HepG2 (cell line): ENCODE measurements around the gene ACSS1. TPM values are rescaled to one million over a fixed set of nuclear protein-coding genes. Genes with fewer than 3 reads are reported as not detected.
A peak's percentile ranks its signal among the peaks of the same experiment; 100 is the strongest.

ENCODE experiments used
- AHDC1 ChIP-seq: sonication (generic); formaldehyde crosslinking; IDR thresholded peaks from 2 replicates; pipeline ENCODE4 v1.5.1; 2020; ENCODE audit warnings: mild to moderate bottlenecking, missing genetic modification reagents, borderline replicate concordance
- ATF7 ChIP-seq, 2 experiments: fragments of 450-650 bp in 1 of 2; sonication (generic) in 1 of 2; formaldehyde crosslinking in 1 of 2; IDR thresholded peaks; 2 replicates each; pipeline versions ENCODE4 v1.4.0 to v1.6.1; 2016 to 2020; ENCODE audit warnings: antibody characterized with exemption in 1 of 2, mild to moderate bottlenecking in 1 of 2, missing genetic modification reagents in 1 of 2
- E2F1 ChIP-seq: sonication (generic); formaldehyde crosslinking; IDR thresholded peaks from 2 replicates; pipeline ENCODE4 v1.5.0; 2020; ENCODE audit warnings: missing genetic modification reagents
- ELF3 ChIP-seq: IDR thresholded peaks from 2 replicates; pipeline ENCODE4 v1.6.1; 2016; ENCODE audit warnings: missing genetic modification reagents, missing compliant biosample characterization
- FOSL1 ChIP-seq: sonication (generic); formaldehyde crosslinking; IDR thresholded peaks from 2 replicates; pipeline ENCODE4 v1.9.0; 2021; ENCODE audit warnings: missing genetic modification reagents, borderline replicate concordance
- HMGA1 ChIP-seq: sonication (generic); formaldehyde crosslinking; conservative IDR thresholded peaks from 2 replicates; pipeline ENCODE4 v1.4.0; 2020; ENCODE audit warnings: missing genetic modification reagents
- HNRNPLL ChIP-seq: fragments of 200-400 bp; formaldehyde crosslinking; IDR thresholded peaks from 2 replicates; pipeline ENCODE4 v1.6.1; 2017; ENCODE audit warnings: mild to moderate bottlenecking, low read depth, low read length; ENCODE audit not compliant: poor library complexity, severe bottlenecking
- HOXA3 ChIP-seq: sonication (generic); formaldehyde crosslinking; IDR thresholded peaks from 2 replicates; pipeline ENCODE4 v1.5.0; 2020; ENCODE audit warnings: missing genetic modification reagents
- NFE2L2 ChIP-seq: fragments of 150-350 bp; IDR thresholded peaks from 2 replicates; pipeline ENCODE4 v1.6.1; 2014; ENCODE audit warnings: low read length
- PHF5A ChIP-seq: IDR thresholded peaks from one replicate; pipeline ENCODE4 v1.6.1; 2018; ENCODE audit warnings: low read depth, missing genetic modification reagents; ENCODE audit not compliant: unreplicated experiment
- POLR2AphosphoS2 ChIP-seq: IDR thresholded peaks from 2 replicates; pipeline ENCODE4 v1.6.1; 2011; ENCODE audit warnings: low read depth, low read length, improper control_type of control experiment
- RARA ChIP-seq: IDR thresholded peaks from 2 replicates; pipeline ENCODE4 v1.6.1; 2016; ENCODE audit warnings: missing genetic modification reagents, missing compliant biosample characterization
- SAP130 ChIP-seq: IDR thresholded peaks from 2 replicates; pipeline ENCODE4 v1.6.1; 2016; ENCODE audit warnings: low read depth
- SKI ChIP-seq: fragments of 450-650 bp; IDR thresholded peaks from one replicate; pipeline ENCODE4 v1.6.1; 2018; ENCODE audit warnings: mild to moderate bottlenecking; ENCODE audit not compliant: partially characterized antibody
- SMC3 ChIP-seq: IDR thresholded peaks from 2 replicates; pipeline ENCODE4 v1.6.1; 2011; ENCODE audit warnings: low read length, improper control_type of control experiment
- TEF ChIP-seq: sonication (generic); formaldehyde crosslinking; IDR thresholded peaks from 2 replicates; pipeline ENCODE4 v1.5.0; 2020; ENCODE audit warnings: missing genetic modification reagents
- ZNF101 ChIP-seq: sonication (generic); formaldehyde crosslinking; IDR thresholded peaks from 2 replicates; pipeline ENCODE4 v1.4.0; 2020; ENCODE audit warnings: mild to moderate bottlenecking, low read depth, missing genetic modification reagents, borderline replicate concordance
- ZNF326 ChIP-seq: sonication (generic); formaldehyde crosslinking; IDR thresholded peaks from 2 replicates; pipeline ENCODE4 v1.4.0; 2020; ENCODE audit warnings: missing genetic modification reagents, borderline replicate concordance
- ZNF362 ChIP-seq: sonication (generic); formaldehyde crosslinking; IDR thresholded peaks from 2 replicates; pipeline ENCODE4 v1.4.0; 2020; ENCODE audit warnings: missing genetic modification reagents, mild to moderate bottlenecking, borderline replicate concordance
- ZNF678 ChIP-seq: sonication (generic); formaldehyde crosslinking; IDR thresholded peaks from 2 replicates; pipeline ENCODE4 v1.4.0; 2020; ENCODE audit warnings: mild to moderate bottlenecking, missing genetic modification reagents
- polyA plus RNA-seq, 8 experiments: library from polyadenylated mRNA; depleted of rRNA in 3 of 8; stranded (reverse) in 7 of 8; unstranded in 1 of 8; fragments of >200 nt; fragmentation: Illumina TruSeq in 4 of 8; extraction: Trizol in 4 of 8; gene quantifications; 2 replicates each; pipeline versions ENCODE4 v1.2.1 to v1.2.3, GENCODE V29; 2011 to 2016; ENCODE audit warnings: low read depth in 4 of 8, missing spikeins in 1 of 8, mixed read lengths in 1 of 8; ENCODE audit not compliant: insufficient read depth in 1 of 8
- total RNA-seq, 5 experiments: library from RNA; depleted of rRNA; stranded (reverse); fragments of >200 nt; fragmentation: Illumina TruSeq; extraction: Trizol; gene quantifications; 2 replicates each; pipeline ENCODE4 v1.2.3, GENCODE V29; 2016; ENCODE audit warnings: low read depth in 1 of 5

The ACSS1 gene
- total and polyA plus RNA-seq, 2 of the 13 experiments (the other 11 are each of a cell fraction or from before 2014, with no cell fraction given), result 15.2 to 41.6 TPM

GRCh38 chr20:25017257-25017803 lies 40.6 kb downstream of the ACSS1 start (continued):
- TF ChIP-seq E2F1 (CRISPR knock-in tag), result no peak
- TF ChIP-seq ATF7 (IDR thresholded peaks at IDR 0.05), result no peak
- TF ChIP-seq ATF7 (CRISPR knock-in tag; IDR thresholded peaks at IDR 0.05), result no peak
- no peak for TF ChIP-seq HNRNPLL
- TF ChIP-seq FOSL1 (CRISPR knock-in tag), result no peak
- TF ChIP-seq AHDC1 (CRISPR knock-in tag), result no peak
- TF ChIP-seq ZNF678 (CRISPR knock-in tag), result no peak
- TF ChIP-seq HMGA1 (CRISPR knock-in tag), result no peak
- no peak for TF ChIP-seq ZNF326 (CRISPR knock-in tag)
- no peak for TF ChIP-seq POLR2AphosphoS2
- peak; percentile 33; the same call in 1 of the 2 replicates for TF ChIP-seq RARA (CRISPR knock-in tag)
- peak; percentile 63 for TF ChIP-seq HOXA3 (CRISPR knock-in tag)
- TF ChIP-seq NFE2L2, result no peak
- peak; percentile 100 for TF ChIP-seq TEF (CRISPR knock-in tag)
- TF ChIP-seq SKI, result no peak
- no peak for TF ChIP-seq ZNF101 (CRISPR knock-in tag)
- TF ChIP-seq SAP130, result peak; percentile 67
- peak; percentile 8; the same call in 1 of the 2 replicates for TF ChIP-seq SMC3
- TF ChIP-seq PHF5A (CRISPR knock-in tag), result no peak
- no peak for TF ChIP-seq ZNF362 (CRISPR knock-in tag)
- TF ChIP-seq ELF3, result 0 out of 2 replicates have a peak, but pooled peaks have one; percentile 23
